Esophagus muscularis mucosa (tissue), 3 donors: ENCODE data around the gene TBX19.

Experiments used
- EP300 ChIP-seq: sonication (generic); formaldehyde crosslinking; IDR thresholded peaks from one replicate; pipeline ENCODE4 v1.6.1; 2017; ENCODE audit warnings: antibody characterized with exemption
- POLR2AphosphoS5 ChIP-seq, 2 donors: sonication (generic); formaldehyde crosslinking; IDR thresholded peaks; one replicate each; pipeline ENCODE4 v1.6.1; 2017; ENCODE audit warnings: antibody characterized with exemption in 2 of 2

DNA sequence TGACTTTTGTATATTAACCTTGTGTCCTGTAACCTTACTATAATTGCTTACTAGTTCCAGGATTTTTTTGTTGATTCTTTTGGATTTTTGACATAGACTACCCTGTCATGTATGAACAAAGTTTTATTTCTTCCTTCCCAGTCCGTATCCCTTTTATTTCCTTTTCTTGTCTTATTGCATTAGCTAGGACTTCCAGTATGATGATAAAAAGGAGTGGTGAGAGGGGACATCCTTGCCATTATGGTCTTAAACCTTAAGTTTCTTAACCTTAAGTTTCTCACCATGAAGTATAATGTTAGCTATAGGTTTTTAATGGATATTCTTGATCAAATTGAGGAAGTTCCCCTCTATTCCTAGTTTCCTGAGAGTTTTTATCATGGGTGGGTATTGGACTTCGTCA is 24.5 kb upstream of the TBX19 start:
- TF ChIP-seq EP300 (no peak), POLR2AphosphoS5 (IDR thresholded peaks at IDR 0.05) (no peak)
